Activated T-cell treated with anti-CD3 and anti-CD28 coated beads for 4 hours (primary cell): ENCODE measurements around the gene TMX3.

Source experiments
- DNase-seq: peaks from one replicate; pipeline ENCODE4 v3.0.0-alpha.2; 2020

TMX3 gene

GRCh38 chr18:68714712-68715496 lies at the start of gene TMX3:
TMX3 (minus strand) TSS chr18:68715108; CDS start chr18:68714981, 127 bp downstream.
- peak; percentile 85 for DNase-seq

- no peak for DNase-seq
Measured at GRCh38 chr18:68764016-68764415, 49.1 kb upstream of the TMX3 start.

- no peak for DNase-seq
Measured at GRCh38 chr18:68763083-68763482, 48.2 kb upstream of the TMX3 start.

- no peak for DNase-seq
Measured at GRCh38 chr18:68759308-68759707, 44.4 kb upstream of the TMX3 start.

- DNase-seq = no peak
Measured at GRCh38 chr18:68757126-68757525, 42.2 kb upstream of the TMX3 start.

GRCh38 chr18:68742206-68742605 lies 27.3 kb upstream of the TMX3 start:
- no peak for DNase-seq

- DNase-seq = no peak
Measured at GRCh38 chr18:68740966-68741365, 26.1 kb upstream of the TMX3 start.

GRCh38 chr18:68739462-68739861 lies 24.6 kb upstream of the TMX3 start:
- no peak for DNase-seq

GRCh38 chr18:68738564-68738963 lies 23.7 kb upstream of the TMX3 start:
- no peak for DNase-seq

GRCh38 chr18:68735483-68736343 lies 20.8 kb upstream of the TMX3 start:
- no peak for DNase-seq

- no peak for DNase-seq
Measured at GRCh38 chr18:68734308-68734707, 19.4 kb upstream of the TMX3 start.

- DNase-seq = no peak
Measured at GRCh38 chr18:68733707-68734106, 18.8 kb upstream of the TMX3 start.

- no peak for DNase-seq
Measured at GRCh38 chr18:68728081-68728700, 13.3 kb upstream of the TMX3 start.

- no peak for DNase-seq
Measured at GRCh38 chr18:68727506-68727905, 12.6 kb upstream of the TMX3 start.

GRCh38 chr18:68725346-68725745 lies 10.4 kb upstream of the TMX3 start:
- no peak for DNase-seq

GRCh38 chr18:68724021-68724420 lies 9.1 kb upstream of the TMX3 start:
- DNase-seq = no peak

GRCh38 chr18:68723539-68723938 lies 8.6 kb upstream of the TMX3 start:
- no peak for DNase-seq

GRCh38 chr18:68722821-68723220 lies 7.9 kb upstream of the TMX3 start:
- no peak for DNase-seq

- no peak for DNase-seq
Measured at GRCh38 chr18:68721681-68722583, 7.0 kb upstream of the TMX3 start.

GRCh38 chr18:68714366-68714711 lies 569 bp downstream of the TMX3 start:
- DNase-seq = no peak

- no peak for DNase-seq
Measured at GRCh38 chr18:68713796-68714195, 1.1 kb downstream of the TMX3 start.

- DNase-seq = no peak
Measured at GRCh38 chr18:68713131-68713530, 1.8 kb downstream of the TMX3 start.

- DNase-seq = no peak
Measured at GRCh38 chr18:68707646-68708045, 7.3 kb downstream of the TMX3 start.
